NOMO-1 (cell line): ENCODE results near the gene PIAS2.
A peak's percentile ranks its signal among the peaks of the same experiment; 100 is the strongest.

Source experiments
- DNase-seq, 2 experiments: peaks; one replicate each; lab custom pipeline; 2025; ENCODE audit not compliant: unreplicated experiment in 2 of 2; lab: John Stamatoyannopoulos, UW

PIAS2 gene

DNA sequence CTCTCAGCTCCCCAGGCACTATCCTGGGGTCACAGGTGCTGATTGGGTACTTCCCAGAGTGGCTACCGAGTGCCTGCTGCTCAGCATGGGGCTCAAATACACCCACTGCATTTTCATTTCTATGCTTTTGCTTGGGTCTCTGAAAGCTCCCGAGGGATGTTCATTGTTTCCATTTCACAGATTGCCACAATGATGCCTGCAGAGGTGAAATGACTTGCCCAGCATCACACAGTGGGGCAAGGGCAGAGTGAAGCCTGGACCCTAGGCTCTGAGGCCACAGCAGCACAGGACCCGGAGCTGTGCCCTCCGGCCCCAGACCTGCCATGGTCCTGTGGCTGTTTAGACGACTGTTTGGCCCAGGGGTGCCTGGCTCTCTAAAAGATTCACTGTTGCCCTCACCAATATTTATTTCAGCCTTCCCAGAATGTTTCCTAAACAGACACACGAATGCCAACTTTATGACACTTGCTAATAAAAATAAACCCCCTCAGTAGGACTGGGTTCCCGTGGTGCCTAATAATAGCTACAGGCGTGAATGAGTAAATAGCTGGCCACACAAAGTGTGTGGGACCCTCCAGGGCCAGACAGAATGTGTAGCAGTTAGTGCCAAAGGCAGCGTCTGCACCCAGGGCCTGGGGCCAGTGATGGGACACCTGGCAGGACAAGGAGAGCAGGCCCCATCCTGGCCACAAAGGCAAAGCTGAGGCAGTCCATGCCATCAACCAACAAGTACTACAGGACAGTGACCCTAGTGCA lies 149.0 kb downstream of the PIAS2 start:
- no peak for DNase-seq

DNA sequence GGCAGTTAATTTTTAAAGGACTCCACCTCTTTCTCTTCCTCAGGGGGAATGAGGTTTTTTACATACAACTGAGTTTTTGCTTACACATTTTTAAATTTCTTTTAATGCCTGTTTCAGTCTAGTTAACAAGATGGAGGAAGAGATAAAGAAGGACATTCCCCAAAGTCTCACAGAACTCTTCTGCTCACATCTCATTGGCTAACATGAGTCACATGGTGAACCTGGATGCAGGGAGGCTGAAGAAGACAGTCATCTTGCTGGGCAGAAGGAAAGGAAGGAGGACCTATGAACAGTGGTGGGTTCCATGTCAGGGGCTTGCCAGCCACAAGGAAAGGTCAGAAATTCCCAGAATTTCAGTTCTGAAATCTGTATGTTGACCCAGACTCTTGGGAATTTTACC lies 150.1 kb downstream of the PIAS2 start:
- DNase-seq = no peak

GRCh38 chr18:46764586-46764985 lies 152.7 kb downstream of the PIAS2 start:
- DNase-seq = no peak

- DNase-seq = no peak
Measured at GRCh38 chr18:46761059-46761769, 156.1 kb downstream of the PIAS2 start.

- no peak for DNase-seq
Measured at GRCh38 chr18:46759890-46760289, 157.4 kb downstream of the PIAS2 start.

DNA sequence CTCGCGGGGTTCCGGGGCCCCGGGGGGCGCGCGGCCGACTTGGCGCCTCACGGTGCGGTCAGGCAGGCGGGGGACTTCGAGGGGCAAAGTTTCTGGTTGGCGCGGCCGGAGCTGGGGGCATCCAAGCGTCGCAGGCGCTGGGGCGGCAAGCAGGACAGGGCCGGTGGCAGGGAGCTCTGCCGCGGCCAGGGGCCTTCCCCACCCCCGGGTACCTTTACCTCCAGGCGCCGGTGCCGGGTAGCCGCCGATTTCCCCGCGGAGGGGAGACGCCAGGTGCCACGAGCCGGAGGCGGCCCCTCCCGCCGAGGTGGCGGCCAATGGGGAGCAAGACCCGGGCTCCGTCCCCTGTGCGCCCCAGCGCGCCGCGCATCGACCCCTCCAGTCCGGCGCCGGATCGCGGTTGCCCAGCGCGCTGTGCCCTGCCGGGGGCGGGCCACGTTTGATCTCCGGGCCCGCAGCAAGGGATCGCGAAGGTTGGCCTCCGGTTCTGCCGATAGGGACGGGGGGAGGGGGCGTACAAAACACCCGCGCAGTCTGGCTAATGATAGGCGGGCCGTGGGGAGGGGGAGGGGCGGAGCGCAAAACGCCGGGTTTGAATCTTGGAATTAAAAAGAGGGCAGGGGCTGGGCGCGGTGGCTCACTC lies 160.6 kb downstream of the PIAS2 start, which contains the start of gene ST8SIA5:
TSS of gene ST8SIA5 (minus strand) at position 495 of the 643 bp plus-strand sequence. CDS start 545 bp downstream, outside the sequence.
- no peak for DNase-seq

DNA sequence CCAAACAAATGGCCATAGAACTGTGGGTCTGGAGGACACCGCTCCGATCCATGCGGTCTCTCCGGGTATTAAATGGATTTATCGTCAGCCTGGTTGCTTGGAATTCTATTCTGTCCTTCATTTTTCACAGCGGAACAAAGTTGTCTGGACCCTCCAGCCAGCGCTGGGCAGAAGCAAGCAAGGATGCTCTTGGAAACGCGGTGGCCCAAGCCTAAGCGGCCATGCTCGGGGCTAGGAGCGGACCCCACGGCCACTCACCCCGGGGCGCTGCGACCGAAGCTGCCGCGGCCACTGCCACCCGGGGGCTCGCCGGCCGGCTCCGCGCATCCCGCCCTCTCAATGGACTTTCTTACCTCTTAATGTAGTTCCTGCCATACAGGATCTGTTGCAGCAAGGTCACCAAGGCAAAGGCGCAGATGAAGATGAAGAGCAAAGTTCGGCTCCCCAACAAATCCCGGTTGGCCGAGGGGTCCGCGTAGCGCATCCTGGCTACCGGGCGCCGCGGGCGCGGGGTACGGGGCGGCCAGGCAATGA lies 161.2 kb downstream of the PIAS2 start:
- DNase-seq = no peak

DNA sequence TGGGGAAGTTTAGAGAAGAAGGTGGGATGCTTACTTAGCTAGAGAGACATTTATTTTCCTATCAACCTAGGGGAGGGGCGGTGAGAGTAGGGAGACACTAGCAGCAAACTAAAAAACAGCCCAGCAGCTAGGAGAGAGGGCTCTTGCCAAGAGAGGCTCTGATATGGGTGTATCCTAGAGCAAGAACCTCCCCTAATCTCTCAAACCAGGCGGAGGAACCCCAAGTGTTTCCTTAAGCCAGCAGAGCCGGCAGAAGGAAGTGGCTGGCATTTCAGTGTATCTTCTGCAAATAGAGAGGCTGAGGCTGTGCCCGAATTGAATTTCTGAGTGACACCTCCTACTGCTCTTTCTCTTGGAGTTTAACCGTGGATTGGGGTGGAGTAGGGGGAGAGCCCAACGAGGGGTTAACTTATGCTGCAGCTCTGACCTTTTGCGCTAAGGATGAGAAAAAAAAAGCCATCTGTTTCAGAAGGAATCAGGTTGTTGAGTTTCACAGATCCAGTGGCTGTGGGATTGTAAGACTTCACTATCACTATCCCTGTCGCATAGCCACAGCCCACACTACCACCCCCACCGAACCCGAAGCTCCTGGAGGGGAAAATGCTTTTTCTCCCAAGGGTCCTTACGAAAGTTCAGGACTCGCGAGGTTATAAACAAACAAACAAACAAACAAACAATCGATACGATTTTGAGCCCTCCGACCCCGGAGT lies 161.8 kb downstream of the PIAS2 start:
- no peak for DNase-seq

DNA sequence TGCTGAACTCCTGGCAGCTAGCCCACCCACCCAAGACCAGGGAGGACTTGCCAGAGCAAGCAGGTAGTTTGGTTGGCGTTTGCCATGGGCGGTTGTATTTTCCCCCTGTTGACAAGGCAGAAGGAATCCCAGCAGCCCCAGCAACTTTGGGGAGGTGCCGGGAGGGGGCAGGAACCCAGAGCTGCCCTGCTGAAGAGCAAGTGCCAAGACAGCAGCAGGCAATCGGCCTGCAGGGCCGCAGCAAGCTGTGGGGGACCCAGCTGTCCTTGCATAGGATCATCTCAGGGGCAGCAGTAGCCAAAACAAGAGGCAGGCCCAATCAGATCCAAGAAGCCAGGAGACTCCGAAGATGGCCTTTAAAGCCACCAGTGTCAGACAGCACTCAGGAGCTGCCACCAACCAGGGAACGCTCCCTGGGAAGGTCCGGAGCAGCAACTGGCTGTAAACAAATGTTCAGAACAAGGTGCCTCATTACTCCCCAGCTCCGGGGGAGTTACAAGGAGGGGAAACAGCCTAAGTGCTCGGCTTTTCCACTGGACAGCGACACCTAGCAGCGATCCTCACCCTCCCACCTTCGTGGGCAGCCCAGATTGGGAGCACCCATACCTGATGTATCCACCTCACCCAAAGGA lies 162.5 kb downstream of the PIAS2 start:
- no peak for DNase-seq

DNA sequence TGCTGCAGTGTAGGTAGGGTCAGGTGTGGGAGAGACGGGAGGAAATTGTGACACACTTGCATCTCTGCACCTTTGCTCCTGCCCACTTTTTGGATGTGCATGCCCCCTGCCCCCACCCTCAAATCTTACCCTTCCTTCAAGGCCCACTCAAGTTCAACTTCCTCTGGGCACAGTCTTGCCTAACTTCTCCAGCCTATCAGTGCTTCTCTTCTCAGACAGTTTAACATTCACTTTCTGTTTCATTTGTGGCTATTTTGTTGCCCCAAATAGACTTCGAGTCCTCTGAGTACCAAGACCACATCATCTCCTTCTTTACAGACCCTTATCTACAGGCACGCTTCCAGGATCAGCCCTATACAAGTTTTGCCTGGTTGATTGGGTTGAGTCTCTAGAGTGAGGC lies 163.1 kb downstream of the PIAS2 start:
- DNase-seq = peak; percentile 63 to 85
